Fibroblast of the conjunctiva (primary cell): Measurements from ENCODE around the gene ATP8A2.
"Not testable (repeated sequence)": the region's sequence is repeated elsewhere in the genome, so short reads cannot be mapped to it uniquely, and the experiment has no call there.

ENCODE experiments used
- DNase-seq: peaks from one replicate; pipeline ENCODE4 v3.0.0-alpha.2; 2010; ENCODE audit warnings: low read depth

ATP8A2 gene

DNA sequence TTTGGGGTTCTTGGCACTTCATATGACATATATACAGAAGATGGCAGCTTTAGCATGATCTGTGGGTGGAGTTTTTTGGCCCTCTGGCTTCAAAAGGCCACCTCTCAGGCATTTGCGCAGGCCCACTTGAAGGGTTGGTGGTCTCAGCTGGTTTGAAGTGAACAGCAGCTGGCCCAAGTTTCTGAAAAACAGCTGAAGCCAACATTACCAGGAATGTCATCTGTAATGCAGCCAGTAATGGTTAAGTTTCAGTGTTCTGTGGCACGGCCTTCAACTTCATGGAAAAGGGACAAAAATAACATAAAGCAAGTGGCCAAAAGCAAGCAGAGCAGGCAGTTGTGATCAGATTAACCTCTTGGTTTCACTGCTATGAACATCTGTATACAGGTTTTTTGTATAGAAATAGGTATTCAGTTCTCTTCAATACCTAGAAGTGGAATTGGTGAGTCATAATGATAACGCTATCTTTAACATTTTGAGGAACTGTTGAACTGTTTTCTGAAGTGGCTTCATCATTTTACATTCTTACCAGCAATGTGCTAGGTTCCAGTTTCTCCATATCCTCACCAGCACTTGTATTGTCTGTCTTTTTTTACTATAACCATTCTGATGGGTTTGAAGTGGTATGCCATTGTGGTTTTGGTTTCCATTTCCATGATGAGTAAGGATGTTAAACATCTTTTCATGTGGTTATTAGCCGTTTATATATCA lies 434.6 kb downstream of the ATP8A2 start:
- no peak for DNase-seq

DNA sequence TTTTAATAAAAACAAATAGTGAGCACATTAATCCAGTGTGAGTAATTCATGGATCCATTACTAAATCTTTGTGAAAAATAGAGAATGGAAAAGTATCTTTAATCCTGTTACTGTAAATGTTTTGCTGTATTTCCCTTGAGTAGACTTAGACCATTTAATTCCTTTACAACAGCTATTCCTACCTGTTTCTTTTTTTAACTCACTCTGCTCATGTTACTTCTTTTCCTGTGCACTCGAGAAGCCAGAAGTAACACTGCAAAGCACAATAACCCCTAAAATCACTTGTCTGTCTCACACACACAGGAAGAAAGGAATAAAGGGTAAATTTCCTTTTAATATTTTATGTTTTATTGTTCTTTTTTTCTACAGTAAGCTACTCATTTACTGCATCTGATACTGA lies 435.8 kb downstream of the ATP8A2 start:
- no peak for DNase-seq

DNA sequence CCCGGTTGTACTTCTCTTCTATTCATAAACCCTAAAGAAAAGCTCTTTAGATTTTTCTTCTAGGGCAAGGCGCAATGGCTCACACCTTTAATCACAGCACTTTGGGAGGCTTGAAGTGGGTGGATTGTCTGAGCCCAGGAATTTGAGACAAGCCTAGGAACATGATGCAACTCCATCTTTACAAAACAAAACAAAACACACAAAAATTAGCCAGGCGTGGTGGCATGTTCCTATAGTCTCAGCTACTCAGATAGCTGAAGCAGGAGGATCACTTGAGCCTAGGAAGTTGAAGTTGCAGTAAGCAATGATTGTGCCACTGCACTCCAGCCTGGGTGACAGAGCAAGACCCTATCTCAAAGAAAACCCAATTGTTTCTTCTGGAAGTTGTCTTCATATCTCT lies 439.7 kb downstream of the ATP8A2 start:
- DNase-seq, result no peak

DNA sequence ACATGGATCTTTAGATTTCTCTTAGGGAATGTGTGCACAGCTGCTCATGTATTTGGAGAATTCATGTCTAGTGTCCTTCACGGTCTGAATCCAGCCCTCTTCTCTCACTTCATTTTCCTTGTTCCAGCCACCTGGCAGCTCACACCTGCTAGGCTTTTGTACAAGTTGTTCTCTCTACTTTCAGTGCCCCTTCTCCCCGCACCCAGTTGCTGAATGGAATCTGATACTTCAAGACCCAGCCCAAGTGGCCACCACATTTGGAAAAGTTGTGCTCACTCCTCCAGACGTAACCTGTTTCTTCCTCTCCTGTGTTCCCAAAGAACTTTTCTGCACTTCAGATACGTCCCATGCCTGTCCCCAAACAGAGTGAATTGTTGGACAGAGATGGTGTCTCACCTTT lies 444.5 kb downstream of the ATP8A2 start:
- no peak for DNase-seq

DNA sequence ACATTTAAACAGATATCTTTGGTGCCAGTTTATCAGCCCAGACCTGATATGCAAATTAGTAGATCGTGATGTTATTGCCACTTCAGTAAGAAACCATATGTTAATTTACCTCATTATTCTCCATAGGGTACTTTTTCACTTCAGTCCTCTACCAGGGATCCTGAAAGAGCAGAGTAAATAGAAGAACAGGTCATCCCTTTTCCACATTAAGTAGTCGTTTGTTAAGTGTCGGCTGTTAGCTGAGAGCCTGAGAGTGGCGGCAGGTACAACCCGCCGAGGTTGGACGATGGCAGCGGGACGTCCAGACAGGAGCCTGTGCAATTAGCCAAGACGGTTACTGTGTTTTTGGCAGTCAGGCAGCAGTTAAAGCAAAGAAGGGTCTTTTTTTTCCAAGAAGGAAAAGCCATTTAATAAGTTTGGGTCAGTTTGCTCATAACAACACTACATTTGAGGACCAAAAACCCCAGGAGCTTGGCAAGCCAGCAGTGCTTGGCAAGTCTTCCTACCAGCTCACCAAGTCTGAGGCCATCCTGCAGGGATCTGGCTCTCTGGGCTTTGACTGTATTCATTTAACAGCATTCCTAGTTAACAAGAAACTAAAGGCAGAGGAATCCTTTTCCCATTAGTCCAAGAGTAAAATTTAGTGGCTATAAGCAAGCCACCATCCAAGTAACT lies 448.2 kb downstream of the ATP8A2 start:
- no peak for DNase-seq

DNA sequence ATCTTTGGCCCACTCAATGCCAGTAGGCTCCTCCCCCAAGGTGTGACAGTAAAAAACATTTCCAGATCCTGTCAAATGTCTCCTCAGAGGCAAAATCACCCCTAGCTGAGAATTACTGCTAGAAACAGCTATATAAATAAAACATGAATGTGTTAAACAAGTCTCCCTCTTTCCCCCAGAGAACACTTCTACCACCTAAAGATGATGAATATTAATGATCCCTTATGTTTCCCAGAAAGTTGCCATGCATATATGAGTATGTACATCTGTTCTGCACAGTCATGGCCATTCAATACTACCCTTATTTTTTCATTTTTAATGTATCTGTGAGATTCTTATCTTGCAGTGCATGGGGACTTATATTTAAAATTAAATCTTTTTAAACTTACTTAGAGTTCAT lies 450.0 kb downstream of the ATP8A2 start:
- DNase-seq, result no peak

DNA sequence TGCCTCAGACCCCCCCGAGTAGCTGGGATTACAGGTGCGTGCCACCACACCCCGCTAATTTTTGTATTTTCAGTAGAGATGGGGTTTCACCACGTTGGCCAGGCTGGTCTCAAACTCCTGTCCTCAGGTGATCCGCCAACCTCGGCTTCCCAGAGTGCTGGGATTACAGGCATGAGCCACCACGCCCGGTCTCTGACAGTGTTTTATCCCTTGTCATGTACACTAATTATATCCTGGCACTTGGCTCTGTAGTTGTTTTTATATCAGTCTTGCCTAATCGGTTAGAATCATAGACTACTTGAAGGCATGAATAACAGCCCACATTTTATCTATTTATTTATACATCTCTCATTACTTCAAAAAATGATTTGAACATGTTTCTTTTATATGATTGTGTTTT lies 455.4 kb downstream of the ATP8A2 start:
- not testable (repeated sequence) for DNase-seq

DNA sequence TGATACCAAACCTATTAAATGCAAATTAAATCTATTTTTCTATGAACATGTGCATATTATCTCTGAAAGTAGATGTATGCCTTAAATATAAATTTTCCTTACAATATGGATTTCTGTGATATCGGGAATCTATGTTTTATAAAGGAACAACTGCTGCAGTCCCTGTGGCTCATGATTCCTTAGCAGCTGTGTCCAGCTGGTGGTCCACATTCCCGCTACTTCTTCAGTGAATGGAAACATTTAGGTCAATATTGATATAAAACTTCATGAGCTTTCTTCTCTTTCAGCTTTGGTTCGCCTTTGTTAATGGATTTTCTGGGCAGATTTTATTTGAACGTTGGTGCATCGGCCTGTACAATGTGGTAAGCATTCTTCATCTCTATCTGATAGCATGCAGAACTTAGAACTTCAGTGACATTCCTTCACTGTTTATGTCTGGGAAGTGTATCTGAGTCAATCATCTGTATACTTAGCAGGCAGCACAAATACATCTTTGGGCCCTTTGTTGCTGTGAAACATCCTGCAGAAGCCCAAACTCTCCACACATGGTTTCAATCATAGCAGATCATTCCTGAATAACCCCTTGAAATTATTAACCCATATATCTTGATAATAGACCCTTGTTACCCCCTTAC lies 456.2 kb downstream of the ATP8A2 start:
- no peak for DNase-seq

DNA sequence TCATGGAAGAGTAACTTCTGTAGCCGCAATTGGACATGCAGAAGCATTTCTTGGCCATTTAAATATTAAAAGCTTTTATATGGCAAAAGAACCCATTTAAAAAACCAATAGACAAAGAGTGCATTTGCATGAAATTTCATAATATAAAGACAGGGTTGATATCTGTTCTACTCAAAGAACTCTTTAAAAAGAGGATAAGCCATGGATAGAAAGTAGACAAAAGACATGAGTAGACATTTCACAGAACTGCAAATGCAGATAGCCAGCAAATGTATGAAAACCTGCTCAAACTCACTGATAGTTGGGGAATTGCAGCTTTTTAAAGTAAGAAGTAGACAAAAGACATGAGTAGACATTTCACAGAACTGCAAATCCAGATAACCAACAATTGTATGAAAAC lies 462.0 kb downstream of the ATP8A2 start:
- DNase-seq, result no peak

DNA sequence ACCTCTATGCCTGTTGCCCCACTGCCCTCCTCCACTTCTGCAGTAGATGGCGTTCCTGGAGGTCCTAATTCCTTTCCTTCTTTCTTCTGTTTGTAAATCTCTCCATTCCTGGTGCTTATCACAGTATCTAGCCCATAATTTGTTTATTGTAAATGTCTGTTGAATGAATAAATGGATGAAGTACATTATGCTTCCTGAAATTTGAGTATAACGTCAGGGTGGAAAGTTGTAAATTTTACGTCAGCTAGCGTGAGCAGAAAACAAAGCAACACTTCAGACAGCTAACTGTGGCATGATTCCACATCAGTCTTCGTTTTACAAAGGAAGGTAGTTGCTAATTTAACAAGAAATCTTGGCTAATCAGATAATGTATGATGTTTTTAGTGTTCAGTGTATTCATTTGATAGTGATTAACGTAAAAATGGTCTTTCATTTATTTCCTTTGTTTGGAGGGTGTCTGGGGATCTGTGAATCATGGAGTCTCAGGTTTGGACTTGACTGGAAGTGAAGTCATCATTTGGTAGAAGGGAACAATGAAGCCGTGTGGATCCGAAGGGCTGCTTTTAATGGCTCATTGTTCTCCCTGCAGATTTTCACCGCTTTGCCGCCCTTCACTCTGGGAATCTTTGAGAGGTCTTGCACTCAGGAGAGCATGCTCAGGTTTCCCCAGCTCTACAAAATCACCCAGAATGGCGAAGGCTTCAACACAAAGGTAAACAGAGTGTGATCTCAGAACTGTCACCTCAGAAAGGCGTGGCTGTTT lies 465.0 kb downstream of the ATP8A2 start:
- no peak for DNase-seq

DNA sequence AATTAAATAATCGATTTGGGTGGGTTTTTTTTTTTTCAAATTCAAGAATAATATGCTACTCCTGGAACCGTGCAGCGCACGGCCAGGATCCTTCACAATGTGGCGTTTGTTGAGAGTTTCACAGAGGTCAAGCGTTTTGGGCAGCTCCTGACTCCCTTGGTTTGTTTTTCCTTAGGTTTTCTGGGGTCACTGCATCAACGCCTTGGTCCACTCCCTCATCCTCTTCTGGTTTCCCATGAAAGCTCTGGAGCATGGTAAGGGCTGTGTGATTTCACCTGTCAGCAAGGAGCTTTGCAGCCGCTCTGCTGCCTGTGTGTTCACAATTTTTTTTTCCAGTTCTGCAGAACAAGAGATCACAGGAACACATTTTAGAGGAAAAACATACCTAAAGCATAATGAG lies 467.6 kb downstream of the ATP8A2 start:
- DNase-seq, result no peak

DNA sequence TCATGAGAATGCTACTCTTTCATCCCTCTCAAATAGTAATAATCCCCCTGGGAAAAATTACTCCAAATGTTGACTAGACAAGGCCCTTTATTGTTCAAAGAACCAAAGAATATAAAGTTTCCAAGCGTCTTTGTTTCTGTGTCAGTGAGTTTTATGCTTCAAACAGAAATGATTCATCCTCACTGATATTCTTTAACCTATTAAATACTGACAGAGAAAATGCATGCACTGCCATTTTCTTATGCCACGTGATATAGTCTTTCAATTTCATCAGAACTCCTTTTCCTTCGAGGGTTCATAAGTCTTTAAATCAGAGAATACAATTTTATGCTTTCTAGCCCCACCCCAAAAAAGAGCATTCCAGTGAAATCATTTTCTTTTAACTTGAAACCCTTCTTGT lies 468.5 kb downstream of the ATP8A2 start:
- no peak for DNase-seq

DNA sequence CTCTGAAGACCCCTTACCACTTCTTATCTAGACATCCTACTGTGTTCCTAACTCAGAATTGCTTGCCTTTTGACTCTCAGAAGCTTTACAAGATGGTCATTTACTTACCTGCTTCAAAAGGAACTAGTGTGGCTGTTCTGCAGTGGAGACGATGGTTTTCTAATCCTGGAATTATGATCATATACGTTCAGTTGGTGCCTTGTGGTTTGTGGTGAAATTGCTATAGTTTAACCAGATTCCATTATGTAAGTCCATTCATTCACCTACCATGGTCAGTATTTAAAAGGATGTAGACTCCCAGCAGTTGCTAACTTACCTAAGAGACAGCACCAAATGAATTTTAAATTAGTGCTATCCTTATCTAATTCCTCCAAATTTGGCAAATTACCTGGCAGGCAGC lies 469.2 kb downstream of the ATP8A2 start:
- DNase-seq, result no peak

DNA sequence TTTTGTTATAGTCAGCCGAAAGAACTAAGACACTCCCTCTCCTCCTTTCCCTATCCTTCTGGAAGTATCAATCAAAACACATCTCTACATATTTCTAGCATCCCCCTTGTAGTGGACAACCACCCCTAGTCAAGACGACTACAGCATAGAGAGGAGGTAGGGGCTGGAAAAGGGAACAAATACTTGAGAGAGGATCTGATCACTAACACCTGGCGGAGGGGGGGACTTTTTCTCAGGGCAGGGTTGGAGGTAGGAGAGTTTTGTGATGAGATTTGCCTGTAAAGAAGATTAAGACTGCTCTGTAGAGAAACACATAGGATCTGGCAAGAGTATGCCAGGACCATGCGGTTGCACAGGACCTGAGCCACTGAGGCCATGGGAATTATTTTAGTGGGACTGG lies 471.9 kb downstream of the ATP8A2 start:
- DNase-seq, result no peak

DNA sequence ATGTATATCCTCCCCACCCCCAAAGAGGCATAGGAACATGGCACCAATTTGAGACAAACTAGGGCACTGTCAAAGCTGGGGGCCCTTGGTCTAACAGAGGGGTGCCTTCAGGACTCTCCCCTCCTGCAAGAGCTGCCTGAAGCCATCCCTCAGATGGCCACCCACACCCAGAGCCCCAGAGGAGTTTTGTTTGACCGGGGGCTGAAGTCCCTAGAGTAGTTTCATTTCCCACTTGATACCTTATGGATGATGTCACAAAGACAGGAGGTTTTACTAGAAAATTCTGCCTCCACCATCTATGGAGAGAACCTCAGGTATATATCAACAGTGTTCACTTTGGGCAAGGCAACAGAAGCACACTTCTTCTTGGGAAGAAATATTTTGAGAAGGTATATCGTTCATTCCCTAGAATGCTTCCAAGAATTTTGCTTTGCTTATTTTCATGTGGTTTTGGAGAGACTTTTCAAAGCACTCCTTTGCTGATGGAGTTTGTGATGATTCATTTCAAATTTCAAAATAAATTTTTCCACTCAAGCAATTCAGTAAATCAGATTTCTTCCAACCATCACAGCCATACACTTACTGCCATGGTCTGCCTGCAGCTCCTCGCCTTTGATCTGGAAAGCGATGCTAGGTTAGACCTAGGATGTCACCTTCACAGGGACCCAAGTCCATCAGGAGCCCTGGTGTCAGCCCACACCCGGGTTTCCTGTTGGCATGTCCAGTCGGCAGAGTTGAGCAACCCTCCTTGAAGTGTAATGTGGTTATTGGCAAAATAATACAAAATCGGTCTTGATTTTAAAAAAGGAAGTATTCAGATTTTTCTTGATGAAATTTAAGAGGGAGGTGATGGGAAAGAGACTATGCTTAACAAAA lies 473.0 kb downstream of the ATP8A2 start:
- DNase-seq, result no peak

DNA sequence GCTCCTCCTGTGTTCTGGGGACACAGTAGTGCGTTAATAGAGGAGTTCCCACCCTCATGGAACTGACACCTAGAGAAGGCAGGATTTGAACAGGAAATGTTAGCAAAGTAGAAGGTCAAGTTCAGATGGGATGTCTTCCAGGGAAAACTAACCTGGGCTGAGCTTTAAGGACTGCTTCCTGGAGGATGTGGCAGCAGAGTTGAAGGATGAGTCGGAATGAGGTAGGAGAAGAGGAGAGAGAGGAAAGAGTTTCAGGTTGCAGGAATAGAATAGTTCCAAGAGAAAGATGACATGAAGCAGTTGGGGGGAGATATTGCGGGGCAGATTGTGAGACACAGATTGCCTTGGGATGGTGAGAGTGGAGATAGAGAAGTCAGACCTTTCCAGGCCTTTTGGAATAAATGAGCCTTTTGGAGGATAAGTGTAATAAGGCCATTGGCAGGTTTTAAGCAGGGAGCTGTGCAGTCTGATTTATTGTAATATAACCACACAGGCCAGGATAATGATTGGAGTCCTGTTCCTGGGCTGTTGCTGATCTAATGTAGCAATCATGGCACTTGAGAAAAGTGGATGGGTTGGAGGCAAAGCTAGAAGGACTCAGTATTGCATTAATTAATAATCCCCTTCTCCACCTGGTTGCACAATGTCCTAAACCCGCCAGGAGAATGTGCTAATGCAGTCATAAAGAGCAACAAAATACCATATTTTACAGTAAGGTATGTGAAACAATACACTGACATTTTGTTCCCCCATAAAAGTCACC lies 474.6 kb downstream of the ATP8A2 start:
- no peak for DNase-seq

DNA sequence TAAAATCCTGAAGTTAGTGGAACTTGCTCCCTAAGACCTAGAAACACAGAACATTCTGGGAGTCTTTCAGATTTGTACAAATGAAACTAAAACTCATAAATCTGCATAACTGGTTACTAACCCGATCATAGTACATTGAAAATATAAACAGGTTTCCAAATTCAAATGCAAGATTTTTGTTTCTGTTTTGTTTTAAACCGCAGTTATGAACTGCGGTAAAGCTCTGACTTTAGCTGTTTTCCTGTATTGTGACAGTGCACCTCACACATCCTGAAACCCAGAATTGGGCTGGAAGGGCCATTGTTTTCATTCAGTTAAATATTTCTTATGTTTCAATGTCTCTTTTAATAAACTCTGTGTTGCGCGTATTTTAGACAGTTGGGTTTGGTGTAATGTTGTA lies 475.4 kb downstream of the ATP8A2 start:
- no peak for DNase-seq

DNA sequence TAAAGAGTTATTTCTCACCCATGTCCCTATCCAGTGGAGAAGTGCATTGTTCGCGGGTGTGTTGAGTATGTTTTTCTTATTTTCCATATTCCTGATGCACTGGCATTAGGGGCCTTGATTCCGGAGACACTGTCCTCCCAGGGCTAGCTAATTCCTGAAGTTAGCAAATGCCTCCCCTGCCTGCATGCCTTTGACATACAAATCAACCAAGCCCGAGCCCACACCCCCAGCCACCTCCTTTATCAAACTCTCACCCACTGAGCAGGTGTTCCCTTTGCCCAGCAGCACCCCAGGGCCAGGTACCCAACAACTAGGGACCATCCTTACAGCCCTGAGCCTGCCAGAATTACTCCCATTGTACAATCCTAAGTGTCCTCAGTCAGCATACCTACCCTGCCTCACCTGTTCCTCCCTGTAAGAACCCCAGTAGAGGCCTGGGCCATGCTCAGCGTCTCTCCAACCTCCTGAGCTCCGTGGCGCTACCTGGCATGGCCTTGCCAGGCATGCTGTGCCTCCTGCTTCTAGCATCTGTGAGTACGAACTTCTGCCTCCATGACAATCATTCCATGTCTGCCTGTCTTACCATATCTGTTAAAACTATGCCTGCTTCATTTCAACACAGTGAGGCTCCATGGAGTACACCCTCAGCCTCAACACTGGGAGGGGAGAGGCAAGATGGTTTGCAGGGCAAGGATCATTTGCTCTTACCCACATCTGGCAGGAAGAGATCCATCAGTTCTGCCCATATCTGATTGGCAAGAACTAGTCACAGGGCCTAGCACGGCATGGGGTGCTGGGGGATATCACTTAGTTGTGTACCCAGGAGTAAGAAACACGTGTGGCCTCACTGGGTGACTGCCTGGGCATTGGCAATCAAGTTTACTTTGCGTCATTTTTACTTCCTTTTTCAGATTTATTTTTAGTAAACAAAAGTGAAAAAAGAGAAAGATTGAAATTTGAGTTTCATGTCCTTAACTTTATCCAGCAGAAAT lies 476.2 kb downstream of the ATP8A2 start:
- no peak for DNase-seq

DNA sequence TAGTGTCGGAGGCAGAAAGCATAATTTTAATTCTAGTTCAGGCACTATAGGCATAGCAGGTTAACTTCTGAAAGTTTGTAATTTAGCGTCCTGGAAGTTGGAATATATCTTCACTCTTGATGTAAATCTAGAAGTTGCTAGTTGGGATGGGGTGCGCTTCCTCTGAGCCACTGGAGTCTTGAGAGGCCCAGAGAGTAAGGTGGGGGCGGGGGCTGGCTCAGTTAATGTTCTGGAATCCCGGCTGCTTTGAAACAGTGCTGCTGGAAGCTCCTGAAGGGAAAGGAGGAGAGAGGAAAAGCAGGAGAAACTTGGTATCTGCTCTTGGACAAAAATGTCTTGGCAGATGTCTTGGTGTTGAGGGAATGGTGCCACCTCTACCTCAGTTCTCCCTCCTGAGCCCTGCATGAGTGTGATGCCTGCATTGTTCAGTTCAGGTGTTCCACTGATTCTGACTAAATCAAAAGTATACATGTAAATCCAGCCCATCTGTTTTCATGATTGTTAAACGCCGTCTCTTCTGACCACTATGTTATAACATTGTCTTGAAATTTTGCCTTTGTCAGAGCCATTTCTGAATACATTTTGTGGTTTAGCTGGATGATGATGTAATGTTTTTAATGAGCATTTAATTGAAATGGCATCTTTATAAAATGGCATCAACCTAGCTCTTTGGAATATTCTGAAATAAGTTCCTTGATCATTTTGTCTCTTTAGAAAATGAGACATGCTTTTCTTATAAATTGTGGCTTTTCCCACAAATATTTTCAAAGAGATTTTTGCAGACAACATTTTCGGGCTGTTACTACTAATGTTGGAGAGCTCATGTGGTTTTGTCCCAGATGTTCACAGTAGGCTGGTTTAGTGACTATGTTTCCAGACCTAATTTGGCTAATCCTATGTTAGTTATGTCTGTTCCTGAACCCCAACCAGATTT lies 477.3 kb downstream of the ATP8A2 start:
- DNase-seq, result no peak
